HG02840 (cell line): ENCODE data around the gene ZMIZ1.

Source experiments
- ATAC-seq: cut with Tn5 transposase; IDR thresholded peaks from one replicate; pipeline ENCODE4 v1.9.1; 2021; ENCODE audit warnings: mild to moderate bottlenecking, moderate library complexity, moderate number of reproducible peaks; ENCODE audit not compliant: unreplicated experiment, low FRiP score

The ZMIZ1 gene

GRCh38 chr10:79135790-79136189, 67.0 kb downstream of the ZMIZ1 start:
- ATAC-seq: no peak

GRCh38 chr10:79136236-79137005, 67.7 kb downstream of the ZMIZ1 start:
- ATAC-seq: no peak

- ATAC-seq: peak; percentile 16
Measured at GRCh38 chr10:79137300-79137756, 68.6 kb downstream of the ZMIZ1 start.

GRCh38 chr10:79137826-79138225, 69.1 kb downstream of the ZMIZ1 start:
- ATAC-seq: peak; percentile 83

GRCh38 chr10:79138449-79139123, 69.8 kb downstream of the ZMIZ1 start:
- ATAC-seq: no peak

GRCh38 chr10:79139124-79139835, 70.5 kb downstream of the ZMIZ1 start:
- no peak for ATAC-seq

GRCh38 chr10:79140085-79140793, 71.5 kb downstream of the ZMIZ1 start:
- no peak for ATAC-seq

- no peak for ATAC-seq
Measured at GRCh38 chr10:79140855-79141254, 72.1 kb downstream of the ZMIZ1 start.

- no peak for ATAC-seq
Measured at GRCh38 chr10:79142064-79142491, 73.3 kb downstream of the ZMIZ1 start.

GRCh38 chr10:79142522-79143309, 74.0 kb downstream of the ZMIZ1 start:
- no peak for ATAC-seq

- no peak for ATAC-seq
Measured at GRCh38 chr10:79143879-79144278, 75.1 kb downstream of the ZMIZ1 start.

GRCh38 chr10:79144351-79145173, 75.8 kb downstream of the ZMIZ1 start:
- ATAC-seq: no peak

GRCh38 chr10:79145174-79145483, 76.4 kb downstream of the ZMIZ1 start:
- ATAC-seq: no peak

GRCh38 chr10:79145517-79146470, 77.0 kb downstream of the ZMIZ1 start:
- ATAC-seq: no peak

- ATAC-seq: no peak
Measured at GRCh38 chr10:79146611-79147130, 77.9 kb downstream of the ZMIZ1 start.

GRCh38 chr10:79147306-79147705, 78.5 kb downstream of the ZMIZ1 start:
- no peak for ATAC-seq

GRCh38 chr10:79147796-79148451, 79.2 kb downstream of the ZMIZ1 start:
- no peak for ATAC-seq
